Transverse colon (tissue), 4 donors: Measurements from ENCODE around the gene ZNF503.

ENCODE experiments used
- EP300 ChIP-seq: sonication (generic); formaldehyde crosslinking; IDR thresholded peaks from one replicate; pipeline ENCODE4 v1.6.1; 2017; ENCODE audit warnings: antibody characterized with exemption, low read depth
- POLR2A ChIP-seq: fragments of 450-650 bp; IDR thresholded peaks from one replicate; pipeline ENCODE4 v1.6.1; 2016; ENCODE audit warnings: antibody characterized with exemption, mild to moderate bottlenecking, moderate library complexity
- POLR2AphosphoS5 ChIP-seq, 3 donors: sonication (generic); formaldehyde crosslinking; IDR thresholded peaks; one replicate each; pipeline ENCODE4 v1.6.1; 2016; ENCODE audit warnings: antibody characterized with exemption in 3 of 3
- TF ChIP-seq, protein P1 (sequence below), 5 experiments: fragments of 200-600 bp in 3 of 5; fragments of 450-650 bp in 2 of 5; sonication (generic) in 3 of 5; IDR thresholded peaks; 1 replicate in 2 of 5; 2 replicates in 3 of 5; pipeline ENCODE4 v1.5.1; 2016 to 2017; ENCODE audit warnings: antibody characterized with exemption in 5 of 5, inconsistent platforms in 3 of 5, mild to moderate bottlenecking in 2 of 5, moderate library complexity in 1 of 5

- TF ChIP-seq, protein P1, sequence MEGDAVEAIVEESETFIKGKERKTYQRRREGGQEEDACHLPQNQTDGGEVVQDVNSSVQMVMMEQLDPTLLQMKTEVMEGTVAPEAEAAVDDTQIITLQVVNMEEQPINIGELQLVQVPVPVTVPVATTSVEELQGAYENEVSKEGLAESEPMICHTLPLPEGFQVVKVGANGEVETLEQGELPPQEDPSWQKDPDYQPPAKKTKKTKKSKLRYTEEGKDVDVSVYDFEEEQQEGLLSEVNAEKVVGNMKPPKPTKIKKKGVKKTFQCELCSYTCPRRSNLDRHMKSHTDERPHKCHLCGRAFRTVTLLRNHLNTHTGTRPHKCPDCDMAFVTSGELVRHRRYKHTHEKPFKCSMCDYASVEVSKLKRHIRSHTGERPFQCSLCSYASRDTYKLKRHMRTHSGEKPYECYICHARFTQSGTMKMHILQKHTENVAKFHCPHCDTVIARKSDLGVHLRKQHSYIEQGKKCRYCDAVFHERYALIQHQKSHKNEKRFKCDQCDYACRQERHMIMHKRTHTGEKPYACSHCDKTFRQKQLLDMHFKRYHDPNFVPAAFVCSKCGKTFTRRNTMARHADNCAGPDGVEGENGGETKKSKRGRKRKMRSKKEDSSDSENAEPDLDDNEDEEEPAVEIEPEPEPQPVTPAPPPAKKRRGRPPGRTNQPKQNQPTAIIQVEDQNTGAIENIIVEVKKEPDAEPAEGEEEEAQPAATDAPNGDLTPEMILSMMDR (IDR thresholded peaks at IDR 0.05): no peak
- no peak for TF ChIP-seq POLR2A
- no peak for TF ChIP-seq POLR2AphosphoS5 (IDR thresholded peaks at IDR 0.05)
- TF ChIP-seq EP300: no peak
Observed at GRCh38 chr10:75358132-75358531, 43.4 kb downstream of the ZNF503 start.
